ENCODE data around the gene ATG10.
"Not testable (repeated sequence)": the region's sequence is repeated elsewhere in the genome, so short reads cannot be mapped to it uniquely, and the experiment has no call there.

GRCh38 chr5:81983148-81983547 lies 11.3 kb downstream of the ATG10 start:
- not testable (repeated sequence) for TF ChIP-seq POLR2AphosphoS5, POLR2A (IDR thresholded peaks at IDR 0.05)

Data from transverse colon (tissue), 3 donors.